Measurements from ENCODE around the gene GNAQ.

Gene GNAQ

GRCh38 chr9:77954666-77955015 lies 77.0 kb downstream of the GNAQ start:
- no peak overlapping the region for H3K9ac ChIP-seq
- no peak overlapping the region for H3K27ac ChIP-seq
- H2AFZ ChIP-seq, result no peak overlapping the region
- H3K9me3 ChIP-seq (ENCODE audit: control insufficient read depth, low read length), result no peaks in the 10 kb centered on the region
- no peak overlapping the region for H3K4me3 ChIP-seq (ENCODE audit: low read depth, low read length)
- H3K27me3 ChIP-seq (ENCODE audit: control insufficient read depth, insufficient read depth, low read length), result no peaks in the 10 kb centered on the region
- TF ChIP-seq, protein P1, sequence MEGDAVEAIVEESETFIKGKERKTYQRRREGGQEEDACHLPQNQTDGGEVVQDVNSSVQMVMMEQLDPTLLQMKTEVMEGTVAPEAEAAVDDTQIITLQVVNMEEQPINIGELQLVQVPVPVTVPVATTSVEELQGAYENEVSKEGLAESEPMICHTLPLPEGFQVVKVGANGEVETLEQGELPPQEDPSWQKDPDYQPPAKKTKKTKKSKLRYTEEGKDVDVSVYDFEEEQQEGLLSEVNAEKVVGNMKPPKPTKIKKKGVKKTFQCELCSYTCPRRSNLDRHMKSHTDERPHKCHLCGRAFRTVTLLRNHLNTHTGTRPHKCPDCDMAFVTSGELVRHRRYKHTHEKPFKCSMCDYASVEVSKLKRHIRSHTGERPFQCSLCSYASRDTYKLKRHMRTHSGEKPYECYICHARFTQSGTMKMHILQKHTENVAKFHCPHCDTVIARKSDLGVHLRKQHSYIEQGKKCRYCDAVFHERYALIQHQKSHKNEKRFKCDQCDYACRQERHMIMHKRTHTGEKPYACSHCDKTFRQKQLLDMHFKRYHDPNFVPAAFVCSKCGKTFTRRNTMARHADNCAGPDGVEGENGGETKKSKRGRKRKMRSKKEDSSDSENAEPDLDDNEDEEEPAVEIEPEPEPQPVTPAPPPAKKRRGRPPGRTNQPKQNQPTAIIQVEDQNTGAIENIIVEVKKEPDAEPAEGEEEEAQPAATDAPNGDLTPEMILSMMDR (IDR thresholded peaks at IDR 0.05), result no peak
- no peaks in the 10 kb centered on the region for H3K4me1 ChIP-seq
- H3K36me3 ChIP-seq (ENCODE audit: control insufficient read depth, insufficient read depth, low read length), result no peaks in the 10 kb centered on the region
- peaks cover 8% of the 10 kb centered on the region for H3K79me2 ChIP-seq
- H3K4me2 ChIP-seq (ENCODE audit: low read length), result no peak overlapping the region

GRCh38 chr9:77954013-77954665 lies 77.5 kb downstream of the GNAQ start:
- H3K4me2 ChIP-seq (ENCODE audit: low read length), result no peak overlapping the region
- no peak overlapping the region for H3K27ac ChIP-seq
- no peak overlapping the region for H2AFZ ChIP-seq
- no peaks in the 10 kb centered on the region for H3K36me3 ChIP-seq (ENCODE audit: control insufficient read depth, insufficient read depth, low read length)
- no peaks in the 10 kb centered on the region for H3K4me1 ChIP-seq
- no peak overlapping the region for H3K4me3 ChIP-seq (ENCODE audit: low read depth, low read length)
- peaks cover 11% of the 10 kb centered on the region for H3K79me2 ChIP-seq
- TF ChIP-seq, protein P1 (IDR thresholded peaks at IDR 0.05), result no peak
- H3K9me3 ChIP-seq (ENCODE audit: control insufficient read depth, low read length), result no peaks in the 10 kb centered on the region
- H3K9ac ChIP-seq, result no peak overlapping the region
- H3K27me3 ChIP-seq (ENCODE audit: control insufficient read depth, insufficient read depth, low read length), result no peaks in the 10 kb centered on the region

GRCh38 chr9:77953590-77953989 lies 78.0 kb downstream of the GNAQ start:
- no peak overlapping the region for H3K9ac ChIP-seq
- no peak overlapping the region for H3K27ac ChIP-seq
- no peak overlapping the region for H2AFZ ChIP-seq
- H3K27me3 ChIP-seq (ENCODE audit: control insufficient read depth, insufficient read depth, low read length), result no peaks in the 10 kb centered on the region
- H3K4me2 ChIP-seq (ENCODE audit: low read length), result no peak overlapping the region
- no peak overlapping the region for H3K4me3 ChIP-seq (ENCODE audit: low read depth, low read length)
- no peaks in the 10 kb centered on the region for H3K9me3 ChIP-seq (ENCODE audit: control insufficient read depth, low read length)
- TF ChIP-seq, protein P1 (IDR thresholded peaks at IDR 0.05), result no peak
- H3K36me3 ChIP-seq (ENCODE audit: control insufficient read depth, insufficient read depth, low read length), result no peaks in the 10 kb centered on the region
- no peaks in the 10 kb centered on the region for H3K4me1 ChIP-seq
- peaks cover 14% of the 10 kb centered on the region for H3K79me2 ChIP-seq

DNA sequence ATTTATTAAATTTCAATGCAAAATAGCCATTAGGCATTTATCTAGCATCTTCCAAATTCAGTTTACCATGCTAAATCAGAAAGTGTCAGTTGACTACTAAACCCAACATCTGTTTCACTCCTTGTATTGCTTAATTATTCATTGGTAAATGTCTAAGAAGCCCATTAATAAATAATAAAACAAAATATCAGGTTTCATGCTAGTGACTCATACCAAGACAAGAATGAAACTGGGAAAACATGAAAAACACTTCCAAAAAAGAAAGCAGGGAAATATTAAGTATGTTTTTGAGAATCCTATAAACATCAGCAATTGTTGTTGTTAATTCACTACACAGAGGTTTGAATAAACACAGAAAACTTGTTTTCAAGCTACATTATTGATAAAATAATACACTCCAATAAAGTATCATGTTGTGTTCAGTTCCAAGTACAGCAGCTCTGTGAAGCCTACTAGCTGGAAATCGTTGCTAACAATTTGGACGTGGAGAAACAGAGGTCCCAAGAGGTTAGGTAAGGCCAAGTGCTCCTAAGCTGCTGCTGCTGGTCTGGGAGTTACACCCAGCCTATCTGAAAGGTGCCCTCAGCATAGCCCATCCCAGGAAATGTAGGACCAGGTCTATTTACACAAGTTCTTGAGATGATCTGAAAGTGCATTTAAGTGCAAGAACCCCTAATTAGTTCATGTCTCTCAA lies 78.8 kb downstream of the GNAQ start:
- Histone ChIP-seq H3K27me3 (ENCODE audit: control insufficient read depth, insufficient read depth, low read length) (no peaks in the 10 kb centered on the region), H3K79me2 (peaks cover 15% of the 10 kb centered on the region), H3K9ac (no peak overlapping the region), H3K4me1 (no peaks in the 10 kb centered on the region), H3K4me2 (ENCODE audit: low read length) (no peak overlapping the region), H2AFZ (no peak overlapping the region), H3K9me3 (ENCODE audit: control insufficient read depth, low read length) (no peaks in the 10 kb centered on the region), H3K36me3 (ENCODE audit: control insufficient read depth, insufficient read depth, low read length) (no peaks in the 10 kb centered on the region), H3K4me3 (ENCODE audit: low read depth, low read length) (no peak overlapping the region), H3K27ac (no peak overlapping the region)
- TF ChIP-seq, protein P1 (IDR thresholded peaks at IDR 0.05), result no peak

DNA sequence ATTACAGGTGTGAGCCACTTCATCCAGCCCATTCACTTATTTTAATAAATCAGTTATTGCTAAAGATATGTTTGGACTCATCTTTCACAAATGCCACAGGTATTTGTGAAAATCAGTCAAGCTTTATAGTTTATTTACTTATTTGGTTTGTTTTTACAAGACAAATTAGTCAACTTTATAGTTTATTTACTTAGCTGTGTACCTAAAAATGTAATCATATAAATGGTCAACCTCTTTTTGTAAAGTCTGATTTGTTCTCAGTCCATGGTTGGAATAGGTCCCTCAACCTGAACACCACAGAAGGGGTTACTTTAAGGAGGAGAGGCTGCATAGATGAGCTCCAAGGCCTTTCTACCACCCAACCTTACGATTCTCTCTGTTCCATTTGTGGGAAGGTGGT lies 80.2 kb downstream of the GNAQ start:
- Histone ChIP-seq H3K9me3 (ENCODE audit: control insufficient read depth, low read length) (no peaks in the 10 kb centered on the region), H2AFZ (no peak overlapping the region), H3K36me3 (ENCODE audit: control insufficient read depth, insufficient read depth, low read length) (no peaks in the 10 kb centered on the region), H3K4me2 (ENCODE audit: low read length) (no peak overlapping the region), H3K4me3 (ENCODE audit: low read depth, low read length) (no peak overlapping the region), H3K27ac (no peak overlapping the region), H3K27me3 (ENCODE audit: control insufficient read depth, insufficient read depth, low read length) (no peaks in the 10 kb centered on the region), H3K4me1 (peaks cover 2% of the 10 kb centered on the region), H3K9ac (no peak overlapping the region), H3K79me2 (peaks cover 11% of the 10 kb centered on the region)
- TF ChIP-seq, protein P1 (IDR thresholded peaks at IDR 0.05), result no peak
